Cerebellar nuclear complex (tissue), 1 donor: ENCODE results near the gene TRIAP1.

Experiments used
- DNase-seq, 2 experiments: peaks; one replicate each; lab custom pipeline; 2025; lab: John Stamatoyannopoulos, UW

Gene TRIAP1

GRCh38 chr12:120429368-120429767 is 16.8 kb downstream of the TRIAP1 start:
- no peak for DNase-seq

GRCh38 chr12:120428597-120429229 is 17.5 kb downstream of the TRIAP1 start:
- no peak for DNase-seq

GRCh38 chr12:120425797-120426196 is 20.4 kb downstream of the TRIAP1 start:
- DNase-seq, result no peak

GRCh38 chr12:120422892-120423456 is 23.2 kb downstream of the TRIAP1 start:
- no peak for DNase-seq

- DNase-seq, result no peak
These were observed 24.5 kb downstream of the TRIAP1 start for GRCh38 chr12:120421701-120422100.

GRCh38 chr12:120417917-120418580 is 28.1 kb downstream of the TRIAP1 start:
- DNase-seq, result no peak

GRCh38 chr12:120416490-120417216 is 29.5 kb downstream of the TRIAP1 start:
- no peak for DNase-seq

- no peak for DNase-seq
These were observed 32.1 kb downstream of the TRIAP1 start for GRCh38 chr12:120413901-120414695.

GRCh38 chr12:120412421-120412820 is 33.8 kb downstream of the TRIAP1 start:
- no peak for DNase-seq

GRCh38 chr12:120408771-120409170 is 37.4 kb downstream of the TRIAP1 start:
- no peak for DNase-seq

- no peak for DNase-seq
These were observed 39.6 kb downstream of the TRIAP1 start for GRCh38 chr12:120406553-120406952.

- DNase-seq, result no peak
These were observed 40.1 kb downstream of the TRIAP1 start for GRCh38 chr12:120406069-120406468.

GRCh38 chr12:120404271-120404670 is 41.9 kb downstream of the TRIAP1 start:
- DNase-seq, result no peak

GRCh38 chr12:120403869-120404268 is 42.3 kb downstream of the TRIAP1 start:
- no peak for DNase-seq

GRCh38 chr12:120402217-120402616 is 44.0 kb downstream of the TRIAP1 start:
- DNase-seq, result no peak

GRCh38 chr12:120399531-120399930 is 46.7 kb downstream of the TRIAP1 start:
- DNase-seq, result no peak

- no peak for DNase-seq
These were observed 48.2 kb downstream of the TRIAP1 start for GRCh38 chr12:120397824-120398540.

- DNase-seq, result no peak
These were observed 51.5 kb downstream of the TRIAP1 start for GRCh38 chr12:120394483-120395367.
